ENCODE results near the gene PACSIN3. TPM values are rescaled to one million over a fixed set of nuclear protein-coding genes. Genes with fewer than 3 reads are reported as not detected.

The PACSIN3 gene
- total and polyA plus RNA-seq, 2 of the 13 experiments (the other 11 are each of a cell fraction or from before 2014, with no cell fraction given): 47.9 to 93.3 TPM

DNA sequence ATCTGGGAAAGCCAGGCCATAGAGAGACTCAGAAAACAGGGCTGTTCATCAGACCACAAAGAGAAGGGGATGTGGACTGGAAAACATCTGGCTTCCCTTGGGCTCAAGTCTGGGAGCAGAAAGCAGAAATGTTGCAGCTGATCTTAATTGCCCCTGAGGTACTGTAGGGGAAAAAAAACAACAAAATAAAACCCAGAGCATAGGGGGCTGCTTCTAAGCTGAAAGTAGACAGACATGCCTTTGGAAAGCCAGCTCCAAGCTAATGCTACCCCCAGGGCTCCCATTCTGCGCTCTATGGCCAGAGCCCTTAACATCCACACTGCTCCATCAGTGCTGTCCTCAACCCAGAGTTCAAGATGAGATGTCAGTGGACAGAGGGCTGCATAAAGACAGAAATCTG, 2.0 kb upstream of the PACSIN3 start (continued):
- TF ChIP-seq ZNF775 (CRISPR knock-in tag; IDR thresholded peaks at IDR 0.05; ENCODE audit: borderline replicate concordance): no peak

DNA sequence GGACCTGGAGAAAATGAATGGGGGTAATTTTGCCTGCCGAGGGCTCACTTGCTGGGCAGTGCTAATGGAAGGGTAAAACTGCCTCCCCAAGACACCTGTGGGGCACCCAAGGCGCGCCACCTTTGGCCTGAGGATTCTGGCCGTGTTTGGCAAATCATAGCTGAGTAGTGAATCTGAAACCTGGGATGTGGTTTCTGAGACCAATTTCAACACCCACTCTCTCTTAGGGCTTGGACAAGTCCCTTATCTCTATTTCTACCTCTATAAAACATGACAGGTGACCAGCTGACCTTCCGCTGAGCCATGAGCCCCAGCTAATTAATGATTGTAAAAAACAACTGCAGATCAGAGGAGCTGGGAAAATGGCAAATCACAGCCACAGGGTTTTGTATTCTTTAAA, 1.5 kb upstream of the PACSIN3 start:
- CTCF ChIA-PET (ENCODE audit: low intra/inter-chr PET ratio, low total read pairs): no interaction called here
- DNase-seq (ENCODE audit: low spot score): no peak
- FAIRE-seq: no peak

More for the DNA sequence above, 1.5 kb upstream of the PACSIN3 start:
- Histone ChIP-seq H3K79me2 (ENCODE audit: insufficient read depth, low read length) (peaks cover 19% of the 10 kb centered on the region), H3K27ac (ENCODE audit: extremely low read length, insufficient read depth, low read length) (peak overlapping the region; percentile 98), H3K4me1 (ENCODE audit: insufficient read depth, low read length) (peaks cover 56% of the 10 kb centered on the region), H4K20me1 (ENCODE audit: insufficient read depth, low read length) (no peaks in the 10 kb centered on the region), H2AFZ (ENCODE audit: low read length) (no peak overlapping the region), H3K36me3 (replicated peaks in 1 of 2; ENCODE audit: control insufficient read depth in 1 of 2, insufficient read depth in 2 of 2, low read length in 2 of 2) (peaks cover 0 to 5% of the 10 kb centered on the region in 2 experiments; a peak in 2 of 5 replicates), H3K9me3 (ENCODE audit: low read length) (no peaks in the 10 kb centered on the region), H3K4me3 (replicated peaks in 1 of 3; ENCODE audit: insufficient read depth in 1 of 3, low read depth in 2 of 3, low read length in 3 of 3) (peak overlapping the region; percentile 70 to 86 (median 73)), H3K4me2 (ENCODE audit: low read depth, low read length) (peak overlapping the region; percentile 97), H3K9ac (ENCODE audit: insufficient read depth, low read depth, low read length) (peak overlapping the region; percentile 94), H3K27me3 (ENCODE audit: control insufficient read depth in 1 of 2, insufficient read depth in 2 of 2, low read length in 2 of 2) (no peaks in the 10 kb centered on the region)
- BruUV-seq (replicated peaks): no TSS peak
- in situ Hi-C loops (cut with HindIII; ENCODE audit: extremely low pct_ligation_motif_present, low pct_unique_long_range_greater_than_20kb): no loop called here
- intact Hi-C loops (cut with micrococcal nuclease; ENCODE audit: unreplicated experiment): loop anchor here (1.0 to 2.0 kb wide), 2 partner anchors 10 to 27 kb away; partner anchors contain the start of gene DDB2
- TF ChIP-seq CREM (IDR thresholded peaks at IDR 0.05) (0 out of 2 replicates have a peak, but pooled peaks have one; percentile 9), CREM (CRISPR knock-in tag; IDR thresholded peaks at IDR 0.05) (no peak), YEATS4 (CRISPR knock-in tag; IDR thresholded peaks at IDR 0.05; ENCODE audit: borderline replicate concordance) (0 out of 2 replicates have a peak, but pooled peaks have one; percentile 3), ASH2L (IDR thresholded peaks at IDR 0.05; ENCODE audit: insufficient read length, low read depth, low read length) (peak; percentile 3), BRD4 (CRISPR knock-in tag; IDR thresholded peaks at IDR 0.05) (no peak)
- ATAC-seq: no peak
- POLR2A ChIA-PET: interaction anchor here (0.5 to 9.2 kb wide), 13 partner anchors 10 to 361 kb away, joined by 3 to 247 read pairs (median 10); partner anchors contain the start of genes ACP2, ARFGAP2, DDB2 and NR1H3
- 1% methylated on average over 5 of the region's 5 CpGs for WGBS (ENCODE audit: low lambda C conversion rate)
